ENCODE measurements around the gene FUT6.

The FUT6 gene

DNA sequence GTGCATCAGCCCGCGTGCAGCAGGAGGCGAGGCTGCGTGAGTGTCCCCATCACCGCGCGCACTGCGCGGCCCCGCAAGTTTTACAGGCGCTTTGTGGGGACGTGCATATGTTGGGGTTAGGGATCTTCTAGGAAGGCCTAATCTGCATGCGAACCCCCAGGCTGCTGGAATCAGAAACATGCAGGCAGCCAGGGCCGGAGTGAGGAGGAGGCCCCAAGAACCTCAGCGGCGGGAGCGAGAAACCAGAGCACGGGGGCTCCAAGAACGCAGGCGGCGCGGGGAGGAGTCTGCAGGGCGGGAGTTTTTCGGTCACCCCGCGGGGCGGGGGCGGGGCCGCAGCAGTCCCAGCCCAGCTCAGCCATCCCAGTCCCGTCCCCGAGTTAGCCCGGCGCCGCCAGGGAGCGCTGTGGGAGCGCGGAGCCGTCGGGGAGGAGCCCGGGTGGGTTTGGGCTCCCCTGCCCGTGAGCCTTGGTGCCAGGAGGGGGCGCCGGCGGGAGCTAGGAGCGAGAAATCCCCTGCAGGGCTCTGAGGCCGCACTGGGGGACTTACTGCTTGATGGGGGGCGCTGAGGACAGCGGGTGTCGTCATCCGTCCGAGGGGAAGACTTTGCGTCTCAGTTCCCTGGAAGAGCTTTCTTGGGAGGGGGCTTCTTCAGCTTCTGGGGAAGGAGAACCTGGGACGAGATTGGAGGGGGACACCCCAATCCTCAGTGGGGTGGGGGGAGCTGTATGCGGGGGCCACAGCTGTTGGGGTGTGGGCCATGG, 35.6 kb downstream of the FUT6 start:
- DNase-seq: peak; percentile 97

- DNase-seq: no peak
Measured at GRCh38 chr19:5803441-5803751, 36.1 kb downstream of the FUT6 start.

DNA sequence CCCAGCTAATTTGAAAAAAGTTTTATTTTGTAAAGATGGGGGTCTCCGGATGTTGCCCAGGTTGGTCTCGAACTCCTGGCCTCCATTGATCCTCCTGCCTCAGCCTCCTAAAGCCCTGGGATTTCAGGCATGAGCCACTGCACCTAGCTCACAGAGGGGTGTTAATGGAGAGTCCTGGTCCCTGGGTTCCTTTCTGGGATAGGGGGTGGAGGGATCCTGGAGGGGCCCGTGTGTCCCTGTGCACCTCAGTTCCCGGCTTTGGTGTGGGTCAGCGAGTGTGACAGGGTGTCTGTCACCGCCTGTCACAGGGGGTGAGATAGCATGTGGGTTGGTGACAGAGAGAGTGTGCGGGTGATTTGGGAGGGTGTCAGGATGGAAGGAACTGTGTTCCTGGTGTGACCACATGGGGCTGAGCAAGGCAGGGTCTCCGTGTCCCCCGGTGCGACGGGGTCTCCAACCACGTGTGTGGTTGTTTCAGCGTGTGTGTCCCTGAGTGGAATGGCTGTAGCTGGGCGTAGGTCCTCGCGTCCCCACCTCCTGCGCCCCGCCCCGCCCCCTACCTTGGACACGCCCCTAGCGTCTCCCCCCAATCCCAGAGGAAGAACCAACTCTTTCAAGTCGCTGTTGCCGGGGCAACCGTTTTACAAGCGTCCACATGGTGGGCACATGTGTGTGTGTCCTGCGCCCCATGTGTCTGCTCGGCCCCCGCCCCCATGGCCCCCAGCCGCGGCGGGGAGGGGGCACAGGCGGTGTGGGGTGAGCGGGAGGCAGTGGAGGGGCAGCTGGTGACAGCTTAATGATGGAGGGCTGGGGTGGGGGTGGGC, 37.5 kb downstream of the FUT6 start:
- DNase-seq: no peak

GRCh38 chr19:5800361-5801270, 38.9 kb downstream of the FUT6 start:
- no peak for DNase-seq

GRCh38 chr19:5799247-5800241, 40.0 kb downstream of the FUT6 start:
- DNase-seq: no peak

GRCh38 chr19:5798244-5798643, 41.3 kb downstream of the FUT6 start:
- no peak for DNase-seq

DNA sequence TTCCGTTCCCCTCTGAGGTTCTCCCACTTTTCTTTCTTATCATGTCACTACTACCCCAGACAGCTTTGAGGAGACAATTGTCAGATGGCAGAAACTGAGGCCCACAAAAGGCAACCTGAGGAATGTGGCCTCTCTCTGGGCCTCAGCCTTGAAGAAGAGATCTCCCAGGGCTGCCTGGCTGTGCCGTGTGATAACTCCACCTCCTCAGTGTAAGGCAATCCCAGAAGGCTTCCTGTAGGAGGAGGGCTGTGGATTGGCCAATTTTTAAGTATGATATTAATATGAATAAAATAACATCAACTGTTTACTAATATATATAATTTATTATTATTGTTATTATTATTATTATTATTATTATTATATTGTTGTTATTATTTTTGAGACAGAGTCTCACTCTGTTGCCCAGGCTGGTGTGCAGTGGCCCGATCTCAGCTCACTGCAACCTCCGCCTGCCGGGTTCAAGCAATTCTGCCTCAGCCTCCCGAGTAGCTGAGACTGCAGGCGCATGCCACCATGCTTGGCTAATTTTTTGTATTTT, 44.1 kb downstream of the FUT6 start:
- no peak for DNase-seq

GRCh38 chr19:5793188-5793587, 46.3 kb downstream of the FUT6 start:
- DNase-seq: no peak

- no peak for DNase-seq
Measured at GRCh38 chr19:5792224-5792623, 47.3 kb downstream of the FUT6 start.

DNA sequence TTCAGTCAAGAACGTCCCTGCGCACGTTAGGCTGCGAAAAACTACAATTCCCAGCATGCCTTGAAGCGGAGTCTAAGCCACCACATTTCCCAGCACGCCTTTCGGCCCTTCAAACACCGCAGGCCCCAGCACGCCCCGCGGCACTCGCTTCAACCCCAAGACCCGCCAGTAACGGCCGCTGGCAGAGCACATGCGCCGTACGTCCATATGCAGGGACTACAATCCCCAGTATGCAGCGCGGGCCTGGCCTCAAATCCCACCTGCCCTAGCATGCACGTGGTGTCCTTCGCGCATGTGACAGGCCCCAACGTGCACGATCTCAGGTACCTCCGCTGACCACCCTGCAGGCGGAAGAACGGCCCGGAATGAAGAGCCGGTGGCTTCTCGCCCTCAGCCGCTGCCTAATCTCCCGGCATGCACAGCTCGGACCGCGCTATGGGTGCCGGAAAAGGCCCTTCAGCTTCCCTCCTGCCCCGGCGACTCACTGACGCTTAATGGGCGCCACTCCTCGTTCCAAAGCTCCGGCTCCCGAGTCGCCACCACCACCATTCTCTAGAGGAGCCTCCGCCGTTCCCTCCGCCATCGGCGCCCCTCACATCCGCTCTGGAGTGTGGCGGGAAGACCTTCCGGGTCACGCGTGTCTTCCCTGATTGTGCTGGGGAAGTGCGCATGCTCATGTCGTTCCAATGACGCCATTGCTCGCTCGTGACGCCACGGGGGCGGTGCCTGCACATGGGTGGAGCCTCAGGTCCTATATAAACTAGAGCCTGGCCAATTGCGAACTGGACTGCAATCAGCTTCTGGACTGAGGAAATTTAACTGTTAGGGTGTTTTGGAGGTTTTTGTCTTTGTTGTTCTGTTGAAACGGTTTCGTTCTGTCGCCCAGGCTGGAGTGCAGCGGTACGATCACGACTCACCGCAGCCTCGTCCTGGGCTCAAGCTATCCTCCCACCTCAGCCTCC, 48.7 kb downstream of the FUT6 start, which contains the start of gene DUS3L:
Gene DUS3L, minus strand, starts transcription at position 605 of the 962 bp plus-strand sequence. Its CDS starts 22 bp downstream, at position 583.
- peak; percentile 98 for DNase-seq

DNA sequence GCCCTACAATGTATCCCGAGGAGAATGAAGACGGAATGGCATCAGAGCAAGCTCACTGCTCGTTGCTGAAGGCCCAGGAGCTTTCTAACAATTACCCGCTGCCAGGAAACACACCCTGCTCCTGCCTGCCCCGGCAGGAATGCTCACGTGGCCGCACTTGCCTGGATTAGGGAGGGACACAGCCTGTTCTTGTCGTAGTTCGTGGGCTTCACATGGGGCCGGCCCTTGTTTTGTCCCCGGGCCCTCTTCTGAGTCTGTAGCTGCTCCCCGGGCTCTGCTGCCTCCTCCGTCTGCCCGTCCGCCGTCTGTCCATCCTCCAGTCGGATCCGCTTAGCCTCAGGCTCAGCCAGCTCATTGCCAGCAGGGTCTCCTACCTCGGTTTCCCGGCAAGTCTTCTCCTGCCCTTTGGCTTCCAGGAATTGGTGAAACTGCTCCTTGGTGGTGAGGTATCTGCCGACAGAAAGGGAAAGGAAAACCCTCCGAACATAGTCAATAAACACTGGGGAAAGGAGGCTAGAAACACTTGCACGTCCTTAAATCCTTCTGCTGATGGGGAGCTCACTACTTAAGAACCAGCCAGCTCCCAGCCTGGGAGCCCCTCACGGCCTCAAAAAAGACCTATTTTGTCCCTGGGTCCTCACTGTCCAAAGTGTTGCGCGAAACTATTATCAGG, 49.5 kb downstream of the FUT6 start:
- no peak for DNase-seq

- no peak for DNase-seq
Measured at GRCh38 chr19:5789351-5789761, 50.1 kb downstream of the FUT6 start.

DNA sequence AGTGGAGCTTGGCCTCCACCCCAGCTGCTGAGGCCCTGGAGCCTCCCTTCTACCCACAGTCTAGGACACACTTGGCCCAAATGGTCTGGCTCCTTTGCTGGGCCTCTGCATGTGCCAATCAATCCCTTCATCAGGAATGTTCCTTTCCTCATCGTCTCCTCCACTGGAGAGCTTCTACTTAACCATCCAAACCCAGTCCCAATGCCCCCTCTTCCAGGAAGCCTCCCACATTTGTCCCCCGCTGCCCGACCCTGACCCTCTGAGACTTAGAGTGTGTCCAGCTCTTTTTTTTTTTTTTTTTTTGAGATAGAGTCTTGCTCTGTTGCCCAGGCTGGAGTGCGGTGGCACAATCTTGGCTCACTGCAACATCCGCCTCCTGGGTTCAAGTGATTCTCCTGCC, 51.1 kb downstream of the FUT6 start:
- DNase-seq: no peak

DNA sequence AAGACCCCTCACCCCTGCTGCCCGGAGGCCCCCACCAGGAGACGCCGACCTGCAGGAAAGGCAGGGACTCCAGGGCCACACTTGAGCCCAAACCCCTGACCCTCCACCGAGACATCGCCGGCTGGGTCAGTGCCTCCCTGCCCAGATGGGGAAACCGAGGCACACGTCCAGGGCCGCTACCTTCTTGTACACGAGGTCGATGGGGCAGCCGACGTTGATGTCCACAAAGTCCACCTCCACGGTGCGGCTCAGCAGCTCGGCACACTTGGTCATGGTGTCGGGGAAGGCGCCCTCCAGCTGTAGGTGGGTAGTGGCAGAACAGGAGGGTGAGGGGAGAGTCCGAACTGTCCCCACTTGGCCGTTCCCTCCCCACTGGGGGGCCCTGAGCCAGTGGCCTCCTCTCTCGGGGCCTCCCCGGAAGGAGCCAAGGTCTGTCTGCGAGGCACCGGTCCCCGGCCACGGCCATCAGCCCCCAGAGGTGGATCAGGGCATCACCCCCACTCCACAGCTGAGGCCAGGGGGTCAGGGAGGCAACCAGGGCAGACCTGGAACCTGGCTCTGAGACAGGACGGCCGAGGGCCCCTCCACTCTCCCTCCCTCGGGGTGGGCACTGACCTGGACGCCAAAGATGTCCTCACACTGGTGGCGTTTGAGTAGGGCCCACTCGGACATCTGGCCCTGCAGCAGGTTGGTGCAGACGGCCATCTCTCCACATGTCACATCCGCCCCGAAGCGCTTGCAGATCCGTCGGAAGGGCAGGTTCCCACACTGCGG, 51.9 kb downstream of the FUT6 start:
- DNase-seq: no peak

- no peak for DNase-seq
Measured at GRCh38 chr19:5786593-5787408, 52.7 kb downstream of the FUT6 start.

- no peak for DNase-seq
Measured at GRCh38 chr19:5785423-5785822, 54.1 kb downstream of the FUT6 start.

- DNase-seq: no peak
Measured at GRCh38 chr19:5784581-5785147, 54.8 kb downstream of the FUT6 start, which contains the start of gene PRR22. TSS of gene PRR22 (minus strand) at chr19:5784746. CDS start at chr19:5784660, 86 bp downstream.

Measured in activated CD4-positive, alpha-beta T cell treated with anti-CD3 and anti-CD28 coated beads for 48 hours (primary cell).